Measurements from ENCODE around the gene PPM1N.

The PPM1N gene

GRCh38 chr19:45472563-45473366 lies 25.5 kb upstream of the PPM1N start:
- no peak for DNase-seq (ENCODE audit: extremely low spot score)
- TF ChIP-seq CTCF (IDR thresholded peaks at IDR 0.05; ENCODE audit: control extremely low read depth, extremely low read depth, low read depth, missing control alignments), result no peak
- ChIA-PET POLR2A (interaction anchor here (0.6 to 1.9 kb wide), 5 partner anchors 16 to 894 kb away, joined by 3 to 4 read pairs (median 4); no protein-coding TSS in a partner anchor), CTCF (interaction anchor here (2.0 to 11.8 kb wide), 3 partner anchors 15 to 169 kb away, joined by 4 to 339 read pairs (median 91); no protein-coding TSS in a partner anchor)

DNA sequence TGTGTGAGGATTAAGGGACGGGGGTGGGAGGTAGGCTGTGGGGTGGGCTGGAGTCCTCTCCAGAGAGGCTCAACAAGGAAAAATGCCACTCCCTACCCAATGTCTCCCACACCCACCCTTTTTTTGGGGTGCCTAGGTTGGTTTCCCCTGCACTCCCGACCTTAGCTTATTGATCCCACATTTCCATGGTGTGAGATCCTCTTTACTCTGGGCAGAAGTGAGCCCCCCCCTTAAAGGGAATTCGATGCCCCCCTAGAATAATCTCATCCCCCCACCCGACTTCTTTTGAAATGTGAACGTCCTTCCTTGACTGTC lies 24.9 kb upstream of the PPM1N start:
- ChIA-PET CTCF (interaction anchor here (1.2 to 11.8 kb wide), 3 partner anchors 15 to 35 kb away, joined by 3 to 339 read pairs (median 91); no protein-coding TSS in a partner anchor), POLR2A (interaction anchor here (0.6 to 0.9 kb wide), 3 partner anchors 15 to 895 kb away, joined by 4 read pairs; no protein-coding TSS in a partner anchor)
- no peak for DNase-seq (ENCODE audit: extremely low spot score)
- TF ChIP-seq CTCF (IDR thresholded peaks at IDR 0.05; ENCODE audit: control extremely low read depth, extremely low read depth, low read depth, missing control alignments), result no peak

- DNase-seq (ENCODE audit: extremely low spot score), result no peak
- ChIA-PET CTCF (interaction anchor here (1.2 to 11.8 kb wide), 4 partner anchors 14 to 46 kb away, joined by 3 to 339 read pairs (median 48); no protein-coding TSS in a partner anchor), POLR2A (interaction anchor here (0.8 to 0.9 kb wide), 2 partner anchors 15 to 355 kb away, joined by 4 read pairs; no protein-coding TSS in a partner anchor)
- no peak for TF ChIP-seq CTCF (IDR thresholded peaks at IDR 0.05; ENCODE audit: control extremely low read depth, extremely low read depth, low read depth, missing control alignments)
Observed at GRCh38 chr19:45473682-45474605, 24.3 kb upstream of the PPM1N start.

GRCh38 chr19:45474606-45475521 lies 23.4 kb upstream of the PPM1N start:
- CTCF ChIA-PET, result interaction anchor here (1.8 to 11.8 kb wide), 4 partner anchors 13 to 47 kb away, joined by 4 to 339 read pairs (median 89); no protein-coding TSS in a partner anchor
- DNase-seq (ENCODE audit: extremely low spot score), result no peak
- POLR2A ChIA-PET, result interaction anchor here (1.7 kb wide), 1 partner anchor 35 kb away, joined by 7 read pairs; no protein-coding TSS in a partner anchor

More at GRCh38 chr19:45474606-45475521, 23.4 kb upstream of the PPM1N start:
- TF ChIP-seq CTCF (IDR thresholded peaks at IDR 0.05; ENCODE audit: control extremely low read depth, extremely low read depth, low read depth, missing control alignments), result no peak
